NCI-H460 (cell line): ENCODE measurements around the gene DPH3. TPM values are rescaled to one million over a fixed set of nuclear protein-coding genes. Genes with fewer than 3 reads are reported as not detected.

Experiments
- DNase-seq: peaks from one replicate; pipeline ENCODE4 v3.0.0-alpha.2; 2016; ENCODE audit warnings: low read depth; ENCODE audit errors: extremely low read depth
- total RNA-seq: library from RNA; depleted of rRNA; stranded (reverse); fragments of >200 nt; shearing (Covaris generic); gene quantifications from 2 replicates; pipeline ENCODE4 v1.2.3, GENCODE V29; 2014; rRNA removed

Gene DPH3
- total RNA-seq, 1 experiment from 2014 or later, result 11.6 TPM

GRCh38 chr3:16236856-16237393 lies 27.8 kb downstream of the DPH3 start:
- no peak for DNase-seq

DNA sequence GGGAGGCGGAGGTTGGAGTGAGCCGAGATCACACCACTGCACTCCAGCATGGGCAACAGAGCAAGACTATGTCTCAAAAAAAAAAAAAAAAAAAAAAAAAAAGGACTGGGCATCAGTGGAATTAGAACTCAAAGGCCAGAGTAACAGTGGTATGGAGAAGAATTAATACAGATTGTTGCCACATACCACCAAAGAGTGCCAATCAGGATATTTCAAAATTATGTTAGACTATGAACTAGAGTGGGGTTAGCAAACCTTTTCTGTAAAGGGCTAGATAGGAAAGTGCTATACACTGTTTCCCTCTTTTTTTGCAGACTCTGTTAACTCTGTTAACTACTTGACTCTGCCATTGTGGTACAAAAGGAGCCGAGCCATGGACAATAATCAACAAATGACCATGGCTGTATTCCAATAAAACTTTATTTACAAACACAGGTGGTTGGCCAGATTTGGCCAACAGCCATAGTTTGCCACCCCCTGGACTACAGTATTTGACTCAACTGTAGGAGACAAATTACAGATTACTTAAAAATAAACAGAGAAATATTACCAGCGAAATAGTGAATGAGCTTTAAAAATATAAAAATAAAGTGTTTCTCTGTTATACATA lies 28.6 kb downstream of the DPH3 start:
- DNase-seq, result no peak

- no peak for DNase-seq
Measured at GRCh38 chr3:16234281-16234680, 30.5 kb downstream of the DPH3 start.

- DNase-seq, result no peak
Measured at GRCh38 chr3:16233806-16234205, 30.9 kb downstream of the DPH3 start.

- DNase-seq, result no peak
Measured at GRCh38 chr3:16231983-16232382, 32.8 kb downstream of the DPH3 start.

- no peak for DNase-seq
Measured at GRCh38 chr3:16229681-16230080, 35.1 kb downstream of the DPH3 start.

GRCh38 chr3:16227566-16227965 lies 37.2 kb downstream of the DPH3 start:
- no peak for DNase-seq

DNA sequence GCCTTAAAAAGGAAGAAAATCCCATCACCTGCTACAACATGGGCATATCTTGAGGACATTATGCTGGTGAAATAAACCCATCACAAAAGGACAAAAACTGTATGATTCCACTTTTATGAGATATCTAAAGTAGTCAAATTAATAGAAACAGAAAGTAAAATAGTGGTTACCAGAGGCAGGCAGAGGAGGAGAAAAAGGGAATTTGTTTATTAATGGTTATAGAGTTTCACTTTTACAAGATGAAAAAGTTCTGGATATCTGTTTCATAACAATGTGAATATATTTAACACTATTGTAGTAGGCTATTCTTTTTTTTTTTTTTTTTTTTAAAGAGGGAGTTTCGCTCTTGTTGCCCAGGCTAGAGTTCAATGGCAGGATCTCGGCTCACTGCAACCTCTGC lies 40.4 kb downstream of the DPH3 start:
- DNase-seq, result no peak

- no peak for DNase-seq
Measured at GRCh38 chr3:16222547-16222946, 42.2 kb downstream of the DPH3 start.

DNA sequence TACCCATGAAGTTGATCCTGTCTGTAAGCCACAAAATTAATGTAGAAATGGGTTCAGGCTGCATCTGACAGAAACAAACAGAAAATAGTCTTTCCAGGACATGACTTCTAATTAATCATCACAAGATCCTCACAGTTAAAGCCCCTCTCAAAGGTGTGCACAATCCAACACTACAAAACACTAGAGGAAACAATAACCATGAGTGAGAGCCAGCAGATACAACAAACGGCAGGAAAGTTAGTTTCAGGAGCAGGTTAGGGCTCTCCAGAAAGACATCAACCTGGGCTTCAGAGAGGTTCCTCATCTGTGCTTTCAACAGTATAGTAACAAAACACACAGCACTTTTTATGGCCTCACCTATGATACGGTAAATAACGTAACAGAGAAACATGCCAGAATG lies 42.8 kb downstream of the DPH3 start:
- no peak for DNase-seq

- DNase-seq, result no peak
Measured at GRCh38 chr3:16219777-16220176, 45.0 kb downstream of the DPH3 start.

- DNase-seq, result no peak
Measured at GRCh38 chr3:16216373-16216935, 48.3 kb downstream of the DPH3 start.

GRCh38 chr3:16214366-16214765 lies 50.4 kb downstream of the DPH3 start:
- no peak for DNase-seq

- no peak for DNase-seq
Measured at GRCh38 chr3:16211176-16211904, 53.4 kb downstream of the DPH3 start.

Other genes starting within 250 kb of the DPH3 start
- gene GALNT15, start 90.3 kb downstream of the DPH3 start, total RNA-seq, result 0.07 and 0.09 TPM in 2 replicates
- gene OXNAD1, start 269 bp upstream of the DPH3 start, total RNA-seq, result 14.6 and 15.0 TPM in 2 replicates
- gene RFTN1, start 248.8 kb upstream of the DPH3 start, total RNA-seq, result 0.15 and 0.89 TPM in 2 replicates